ENCODE measurements around the gene ILDR1.

DNA sequence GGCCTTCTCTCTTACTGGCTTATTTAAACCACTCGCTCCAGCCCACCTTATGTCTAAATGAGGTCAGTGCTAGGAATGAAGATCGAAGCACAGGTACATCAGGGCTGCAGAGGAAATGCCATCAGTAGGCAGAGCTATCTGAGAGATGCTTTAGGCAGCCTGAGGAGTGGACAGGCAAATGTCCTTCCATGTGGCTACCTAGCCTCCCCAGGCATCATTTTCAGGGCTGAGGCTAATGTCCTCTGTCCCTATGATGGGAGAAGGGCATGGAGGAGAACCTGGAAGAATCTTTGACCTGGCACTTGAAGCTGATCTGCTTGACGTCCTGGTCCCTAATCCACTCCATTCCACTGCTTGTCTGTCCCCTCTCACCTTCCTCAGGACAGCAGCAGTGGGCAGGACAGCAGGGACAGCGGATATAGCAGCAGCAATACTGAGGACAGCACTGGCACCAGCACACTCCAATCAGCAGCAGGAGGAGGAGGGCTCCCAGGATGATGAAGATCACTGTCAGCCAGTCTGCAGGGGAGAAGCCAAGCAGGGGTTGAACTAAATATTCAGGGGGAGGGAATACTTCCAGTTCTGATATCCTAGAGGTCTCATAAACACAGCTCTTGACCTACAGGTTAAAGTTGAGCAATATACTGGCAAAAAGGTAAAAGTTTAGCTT lies 21.0 kb downstream of the ILDR1 start:
- TF ChIP-seq, protein P1, sequence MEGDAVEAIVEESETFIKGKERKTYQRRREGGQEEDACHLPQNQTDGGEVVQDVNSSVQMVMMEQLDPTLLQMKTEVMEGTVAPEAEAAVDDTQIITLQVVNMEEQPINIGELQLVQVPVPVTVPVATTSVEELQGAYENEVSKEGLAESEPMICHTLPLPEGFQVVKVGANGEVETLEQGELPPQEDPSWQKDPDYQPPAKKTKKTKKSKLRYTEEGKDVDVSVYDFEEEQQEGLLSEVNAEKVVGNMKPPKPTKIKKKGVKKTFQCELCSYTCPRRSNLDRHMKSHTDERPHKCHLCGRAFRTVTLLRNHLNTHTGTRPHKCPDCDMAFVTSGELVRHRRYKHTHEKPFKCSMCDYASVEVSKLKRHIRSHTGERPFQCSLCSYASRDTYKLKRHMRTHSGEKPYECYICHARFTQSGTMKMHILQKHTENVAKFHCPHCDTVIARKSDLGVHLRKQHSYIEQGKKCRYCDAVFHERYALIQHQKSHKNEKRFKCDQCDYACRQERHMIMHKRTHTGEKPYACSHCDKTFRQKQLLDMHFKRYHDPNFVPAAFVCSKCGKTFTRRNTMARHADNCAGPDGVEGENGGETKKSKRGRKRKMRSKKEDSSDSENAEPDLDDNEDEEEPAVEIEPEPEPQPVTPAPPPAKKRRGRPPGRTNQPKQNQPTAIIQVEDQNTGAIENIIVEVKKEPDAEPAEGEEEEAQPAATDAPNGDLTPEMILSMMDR (IDR thresholded peaks at IDR 0.05), result no peak
- TF ChIP-seq POLR2A (IDR thresholded peaks at IDR 0.05), result no peak
- TF ChIP-seq EP300 (IDR thresholded peaks at IDR 0.05), result no peak
